ENCODE results near the gene AAK1. TPM values are rescaled to one million over a fixed set of nuclear protein-coding genes. Genes with fewer than 3 reads are reported as not detected.

The AAK1 gene
- total RNA-seq, 1 donor from 2014 or later, result 72.6 TPM

GRCh38 chr2:69629921-69630608, 13.5 kb downstream of the AAK1 start:
- no peaks in the 10 kb centered on the region for H3K9me3 ChIP-seq
- H3K4me1 ChIP-seq, result peaks cover 25% of the 10 kb centered on the region
- no peaks in the 10 kb centered on the region for H3K36me3 ChIP-seq
- H3K27me3 ChIP-seq, result no peaks in the 10 kb centered on the region
- TF ChIP-seq, protein P1, sequence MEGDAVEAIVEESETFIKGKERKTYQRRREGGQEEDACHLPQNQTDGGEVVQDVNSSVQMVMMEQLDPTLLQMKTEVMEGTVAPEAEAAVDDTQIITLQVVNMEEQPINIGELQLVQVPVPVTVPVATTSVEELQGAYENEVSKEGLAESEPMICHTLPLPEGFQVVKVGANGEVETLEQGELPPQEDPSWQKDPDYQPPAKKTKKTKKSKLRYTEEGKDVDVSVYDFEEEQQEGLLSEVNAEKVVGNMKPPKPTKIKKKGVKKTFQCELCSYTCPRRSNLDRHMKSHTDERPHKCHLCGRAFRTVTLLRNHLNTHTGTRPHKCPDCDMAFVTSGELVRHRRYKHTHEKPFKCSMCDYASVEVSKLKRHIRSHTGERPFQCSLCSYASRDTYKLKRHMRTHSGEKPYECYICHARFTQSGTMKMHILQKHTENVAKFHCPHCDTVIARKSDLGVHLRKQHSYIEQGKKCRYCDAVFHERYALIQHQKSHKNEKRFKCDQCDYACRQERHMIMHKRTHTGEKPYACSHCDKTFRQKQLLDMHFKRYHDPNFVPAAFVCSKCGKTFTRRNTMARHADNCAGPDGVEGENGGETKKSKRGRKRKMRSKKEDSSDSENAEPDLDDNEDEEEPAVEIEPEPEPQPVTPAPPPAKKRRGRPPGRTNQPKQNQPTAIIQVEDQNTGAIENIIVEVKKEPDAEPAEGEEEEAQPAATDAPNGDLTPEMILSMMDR (IDR thresholded peaks at IDR 0.05), result no peak
- H3K4me3 ChIP-seq, result no peak overlapping the region
- H3K27ac ChIP-seq, result no peak overlapping the region
- DNase-seq, result no peak
- no peak for ATAC-seq
- intact Hi-C loops (cut with DNase I), result no loop called here

- Histone ChIP-seq H3K4me1 (peaks cover 32% of the 10 kb centered on the region), H3K36me3 (no peaks in the 10 kb centered on the region), H3K27me3 (no peaks in the 10 kb centered on the region), H3K9me3 (no peaks in the 10 kb centered on the region), H3K4me3 (no peak overlapping the region), H3K27ac (no peak overlapping the region)
- intact Hi-C loops (cut with DNase I), result no loop called here
- ATAC-seq, result peak; percentile 67
- TF ChIP-seq, protein P1 (IDR thresholded peaks at IDR 0.05), result no peak
- DNase-seq, result no peak
These were observed 15.1 kb downstream of the AAK1 start for GRCh38 chr2:69628325-69629021.

DNA sequence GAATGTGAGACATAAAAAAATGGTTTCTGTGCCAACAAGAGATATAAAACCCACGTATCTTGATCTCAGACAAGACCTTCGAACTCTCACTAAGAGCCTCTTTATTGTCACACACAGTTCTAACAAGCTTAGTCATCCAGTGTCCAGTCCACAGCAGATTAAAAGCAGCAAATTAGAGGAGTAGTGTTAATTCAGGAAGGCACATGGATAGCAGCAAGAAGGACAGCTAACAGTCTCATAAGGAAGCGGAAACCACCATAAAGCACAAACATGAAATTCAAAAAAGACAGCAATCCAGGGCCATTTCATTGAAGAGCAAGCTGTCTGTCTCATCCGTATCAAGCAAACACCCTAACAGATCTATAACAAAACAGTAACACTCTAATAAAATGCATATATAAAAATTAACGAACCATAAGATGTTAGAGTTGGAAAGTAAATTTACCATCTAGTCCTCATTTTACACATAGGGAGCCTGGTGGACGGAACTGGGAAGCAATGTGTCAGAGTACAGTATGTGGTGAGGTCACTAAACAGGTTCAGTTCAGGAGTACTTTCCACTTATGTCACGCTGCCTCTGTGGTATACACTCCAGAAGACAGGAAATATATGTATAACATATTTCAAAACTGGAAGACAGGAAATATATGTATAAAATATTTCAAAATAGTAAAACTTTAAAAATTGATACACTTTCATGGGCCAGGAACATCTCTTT, 18.3 kb downstream of the AAK1 start:
- peaks cover 33% of the 10 kb centered on the region for H3K4me1 ChIP-seq
- intact Hi-C loops (cut with DNase I), result no loop called here
- ATAC-seq (no peak), DNase-seq (no peak)
- no peaks in the 10 kb centered on the region for H3K9me3 ChIP-seq
- H3K27ac ChIP-seq, result no peak overlapping the region
- no peak overlapping the region for H3K4me3 ChIP-seq
- H3K36me3 ChIP-seq, result no peaks in the 10 kb centered on the region
- no peaks in the 10 kb centered on the region for H3K27me3 ChIP-seq
- TF ChIP-seq, protein P1 (IDR thresholded peaks at IDR 0.05), result no peak

GRCh38 chr2:69624611-69625010, 18.9 kb downstream of the AAK1 start:
- H3K9me3 ChIP-seq, result no peaks in the 10 kb centered on the region
- no peaks in the 10 kb centered on the region for H3K27me3 ChIP-seq
- H3K4me3 ChIP-seq, result no peak overlapping the region
- H3K27ac ChIP-seq, result no peak overlapping the region
- no peak for ATAC-seq
- DNase-seq, result no peak
- intact Hi-C loops (cut with DNase I), result no loop called here
- H3K36me3 ChIP-seq, result no peaks in the 10 kb centered on the region
- peaks cover 39% of the 10 kb centered on the region for H3K4me1 ChIP-seq
- TF ChIP-seq, protein P1 (IDR thresholded peaks at IDR 0.05), result no peak

GRCh38 chr2:69624131-69624530, 19.4 kb downstream of the AAK1 start:
- no peak for DNase-seq
- Histone ChIP-seq H3K9me3 (no peaks in the 10 kb centered on the region), H3K4me3 (no peak overlapping the region), H3K27ac (no peak overlapping the region), H3K4me1 (peaks cover 40% of the 10 kb centered on the region), H3K27me3 (no peaks in the 10 kb centered on the region), H3K36me3 (no peaks in the 10 kb centered on the region)
- ATAC-seq, result no peak
- TF ChIP-seq, protein P1 (IDR thresholded peaks at IDR 0.05), result no peak
- intact Hi-C loops (cut with DNase I), result no loop called here

Data from upper lobe of right lung (tissue), 1 donor.